ENCODE measurements around the gene ENTPD8. TPM values are rescaled to one million over a fixed set of nuclear protein-coding genes. Genes with fewer than 3 reads are reported as not detected.
A peak's percentile ranks its signal among the peaks of the same experiment; 100 is the strongest.

Gene ENTPD8
- total and polyA plus RNA-seq, 10 of the 15 experiments (the other 5 are each of a cell fraction or from before 2014, with no cell fraction given), result not detected

DNA sequence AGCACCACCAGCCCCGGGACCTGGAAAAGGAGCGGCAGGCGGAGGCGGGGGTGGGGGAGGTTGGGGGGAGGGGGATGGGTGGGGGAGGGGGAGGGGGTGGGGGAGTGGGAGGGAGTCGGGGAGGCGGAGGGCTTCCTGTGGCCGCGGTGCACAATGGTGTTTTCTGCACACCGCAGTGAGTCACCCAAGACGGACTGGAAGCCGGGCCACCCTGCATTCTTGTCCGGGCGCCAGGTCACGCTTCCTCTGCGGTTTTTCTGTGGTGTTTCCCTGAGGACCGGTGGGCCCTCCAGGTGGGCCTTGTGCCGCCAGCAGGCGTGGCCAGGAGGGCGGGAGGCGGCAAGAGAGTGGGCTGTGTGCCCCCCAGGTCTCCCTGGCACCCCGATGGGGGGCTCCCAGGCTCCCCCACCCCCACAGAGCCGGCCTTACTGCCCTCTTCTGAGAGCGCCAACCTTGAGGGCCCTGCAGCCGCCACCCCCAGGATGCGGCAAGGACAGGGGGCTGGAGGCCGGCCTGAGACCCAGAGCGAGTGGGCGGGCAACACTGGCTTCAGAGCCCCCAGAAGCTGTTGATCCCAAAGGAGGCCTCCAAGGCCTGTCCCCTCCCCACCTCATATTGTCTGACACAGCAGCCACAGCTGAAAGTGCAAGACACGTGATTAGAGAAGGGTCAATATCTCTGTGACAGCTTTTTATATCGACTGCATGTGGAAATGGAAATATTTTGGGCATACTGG, 29.3 kb downstream of the ENTPD8 start (continued):
- TF ChIP-seq, protein P1, sequence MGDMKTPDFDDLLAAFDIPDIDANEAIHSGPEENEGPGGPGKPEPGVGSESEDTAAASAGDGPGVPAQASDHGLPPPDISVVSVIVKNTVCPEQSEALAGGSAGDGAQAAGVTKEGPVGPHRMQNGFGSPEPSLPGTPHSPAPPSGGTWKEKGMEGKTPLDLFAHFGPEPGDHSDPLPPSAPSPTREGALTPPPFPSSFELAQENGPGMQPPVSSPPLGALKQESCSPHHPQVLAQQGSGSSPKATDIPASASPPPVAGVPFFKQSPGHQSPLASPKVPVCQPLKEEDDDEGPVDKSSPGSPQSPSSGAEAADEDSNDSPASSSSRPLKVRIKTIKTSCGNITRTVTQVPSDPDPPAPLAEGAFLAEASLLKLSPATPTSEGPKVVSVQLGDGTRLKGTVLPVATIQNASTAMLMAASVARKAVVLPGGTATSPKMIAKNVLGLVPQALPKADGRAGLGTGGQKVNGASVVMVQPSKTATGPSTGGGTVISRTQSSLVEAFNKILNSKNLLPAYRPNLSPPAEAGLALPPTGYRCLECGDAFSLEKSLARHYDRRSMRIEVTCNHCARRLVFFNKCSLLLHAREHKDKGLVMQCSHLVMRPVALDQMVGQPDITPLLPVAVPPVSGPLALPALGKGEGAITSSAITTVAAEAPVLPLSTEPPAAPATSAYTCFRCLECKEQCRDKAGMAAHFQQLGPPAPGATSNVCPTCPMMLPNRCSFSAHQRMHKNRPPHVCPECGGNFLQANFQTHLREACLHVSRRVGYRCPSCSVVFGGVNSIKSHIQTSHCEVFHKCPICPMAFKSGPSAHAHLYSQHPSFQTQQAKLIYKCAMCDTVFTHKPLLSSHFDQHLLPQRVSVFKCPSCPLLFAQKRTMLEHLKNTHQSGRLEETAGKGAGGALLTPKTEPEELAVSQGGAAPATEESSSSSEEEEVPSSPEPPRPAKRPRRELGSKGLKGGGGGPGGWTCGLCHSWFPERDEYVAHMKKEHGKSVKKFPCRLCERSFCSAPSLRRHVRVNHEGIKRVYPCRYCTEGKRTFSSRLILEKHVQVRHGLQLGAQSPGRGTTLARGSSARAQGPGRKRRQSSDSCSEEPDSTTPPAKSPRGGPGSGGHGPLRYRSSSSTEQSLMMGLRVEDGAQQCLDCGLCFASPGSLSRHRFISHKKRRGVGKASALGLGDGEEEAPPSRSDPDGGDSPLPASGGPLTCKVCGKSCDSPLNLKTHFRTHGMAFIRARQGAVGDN (IDR thresholded peaks at IDR 0.05), result 0 out of 2 replicates have a peak, but pooled peaks have one; percentile 30
- TF ChIP-seq EGR1 (IDR thresholded peaks at IDR 0.05; ENCODE audit: borderline replicate concordance in 1 of 2, low read depth in 2 of 2, low read length in 2 of 2), result peak in 1 of 2 experiments; percentile 51; a peak in 1 of 3 replicates
- TF ChIP-seq SMAD1 (IDR thresholded peaks at IDR 0.05; ENCODE audit: low read depth, partially characterized antibody), result no peak
- no peak for TF ChIP-seq ZNF207 (IDR thresholded peaks at IDR 0.05; ENCODE audit: borderline replicate concordance)
- no peak for TF ChIP-seq KAT2A (conservative IDR thresholded peaks at IDR 0.05; ENCODE audit: control insufficient read depth, low read depth, low read length)
- TF ChIP-seq, protein P2, sequence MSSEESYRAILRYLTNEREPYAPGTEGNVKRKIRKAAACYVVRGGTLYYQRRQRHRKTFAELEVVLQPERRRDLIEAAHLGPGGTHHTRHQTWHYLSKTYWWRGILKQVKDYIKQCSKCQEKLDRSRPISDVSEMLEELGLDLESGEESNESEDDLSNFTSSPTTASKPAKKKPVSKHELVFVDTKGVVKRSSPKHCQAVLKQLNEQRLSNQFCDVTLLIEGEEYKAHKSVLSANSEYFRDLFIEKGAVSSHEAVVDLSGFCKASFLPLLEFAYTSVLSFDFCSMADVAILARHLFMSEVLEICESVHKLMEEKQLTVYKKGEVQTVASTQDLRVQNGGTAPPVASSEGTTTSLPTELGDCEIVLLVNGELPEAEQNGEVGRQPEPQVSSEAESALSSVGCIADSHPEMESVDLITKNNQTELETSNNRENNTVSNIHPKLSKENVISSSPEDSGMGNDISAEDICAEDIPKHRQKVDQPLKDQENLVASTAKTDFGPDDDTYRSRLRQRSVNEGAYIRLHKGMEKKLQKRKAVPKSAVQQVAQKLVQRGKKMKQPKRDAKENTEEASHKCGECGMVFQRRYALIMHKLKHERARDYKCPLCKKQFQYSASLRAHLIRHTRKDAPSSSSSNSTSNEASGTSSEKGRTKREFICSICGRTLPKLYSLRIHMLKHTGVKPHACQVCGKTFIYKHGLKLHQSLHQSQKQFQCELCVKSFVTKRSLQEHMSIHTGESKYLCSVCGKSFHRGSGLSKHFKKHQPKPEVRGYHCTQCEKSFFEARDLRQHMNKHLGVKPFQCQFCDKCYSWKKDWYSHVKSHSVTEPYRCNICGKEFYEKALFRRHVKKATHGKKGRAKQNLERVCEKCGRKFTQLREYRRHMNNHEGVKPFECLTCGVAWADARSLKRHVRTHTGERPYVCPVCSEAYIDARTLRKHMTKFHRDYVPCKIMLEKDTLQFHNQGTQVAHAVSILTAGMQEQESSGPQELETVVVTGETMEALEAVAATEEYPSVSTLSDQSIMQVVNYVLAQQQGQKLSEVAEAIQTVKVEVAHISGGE (CRISPR knock-in tag; IDR thresholded peaks at IDR 0.05), result no peak
- peak; percentile 86 for TF ChIP-seq EED (IDR thresholded peaks at IDR 0.05; ENCODE audit: low read depth)
- no peak for TF ChIP-seq POU2F2 (IDR thresholded peaks at IDR 0.05; ENCODE audit: borderline replicate concordance, low read depth, low read length)
- TF ChIP-seq PAX5 (IDR thresholded peaks at IDR 0.05; ENCODE audit: borderline replicate concordance, low read depth, low read length), result peak; percentile 74; the same call in 1 of the 2 replicates
- TF ChIP-seq, protein P3, sequence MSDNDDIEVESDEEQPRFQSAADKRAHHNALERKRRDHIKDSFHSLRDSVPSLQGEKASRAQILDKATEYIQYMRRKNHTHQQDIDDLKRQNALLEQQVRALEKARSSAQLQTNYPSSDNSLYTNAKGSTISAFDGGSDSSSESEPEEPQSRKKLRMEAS (IDR thresholded peaks at IDR 0.05; ENCODE audit: low read depth, low read length), result 0 out of 2 replicates have a peak, but pooled peaks have one; percentile 24
- TF ChIP-seq FOXK2 (IDR thresholded peaks at IDR 0.05), result no peak
- 0 out of 2 replicates have a peak, but pooled peaks have one; percentile 38 for TF ChIP-seq IRF4 (IDR thresholded peaks at IDR 0.05; ENCODE audit: low read depth, low read length)
- TF ChIP-seq SP1 (IDR thresholded peaks at IDR 0.05; ENCODE audit: low read depth, low read length), result peak; percentile 27
- peak; percentile 50; the same call in 1 of the 2 replicates for TF ChIP-seq RB1 (IDR thresholded peaks at IDR 0.05; ENCODE audit: borderline replicate concordance)
- TF ChIP-seq, protein P4, sequence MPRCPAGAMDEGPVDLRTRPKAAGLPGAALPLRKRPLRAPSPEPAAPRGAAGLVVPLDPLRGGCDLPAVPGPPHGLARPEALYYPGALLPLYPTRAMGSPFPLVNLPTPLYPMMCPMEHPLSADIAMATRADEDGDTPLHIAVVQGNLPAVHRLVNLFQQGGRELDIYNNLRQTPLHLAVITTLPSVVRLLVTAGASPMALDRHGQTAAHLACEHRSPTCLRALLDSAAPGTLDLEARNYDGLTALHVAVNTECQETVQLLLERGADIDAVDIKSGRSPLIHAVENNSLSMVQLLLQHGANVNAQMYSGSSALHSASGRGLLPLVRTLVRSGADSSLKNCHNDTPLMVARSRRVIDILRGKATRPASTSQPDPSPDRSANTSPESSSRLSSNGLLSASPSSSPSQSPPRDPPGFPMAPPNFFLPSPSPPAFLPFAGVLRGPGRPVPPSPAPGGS (IDR thresholded peaks at IDR 0.05; ENCODE audit: borderline replicate concordance, insufficient read depth, low read depth, low read length, poor library complexity, severe bottlenecking), result peak; percentile 53
- TF ChIP-seq, protein P5, sequence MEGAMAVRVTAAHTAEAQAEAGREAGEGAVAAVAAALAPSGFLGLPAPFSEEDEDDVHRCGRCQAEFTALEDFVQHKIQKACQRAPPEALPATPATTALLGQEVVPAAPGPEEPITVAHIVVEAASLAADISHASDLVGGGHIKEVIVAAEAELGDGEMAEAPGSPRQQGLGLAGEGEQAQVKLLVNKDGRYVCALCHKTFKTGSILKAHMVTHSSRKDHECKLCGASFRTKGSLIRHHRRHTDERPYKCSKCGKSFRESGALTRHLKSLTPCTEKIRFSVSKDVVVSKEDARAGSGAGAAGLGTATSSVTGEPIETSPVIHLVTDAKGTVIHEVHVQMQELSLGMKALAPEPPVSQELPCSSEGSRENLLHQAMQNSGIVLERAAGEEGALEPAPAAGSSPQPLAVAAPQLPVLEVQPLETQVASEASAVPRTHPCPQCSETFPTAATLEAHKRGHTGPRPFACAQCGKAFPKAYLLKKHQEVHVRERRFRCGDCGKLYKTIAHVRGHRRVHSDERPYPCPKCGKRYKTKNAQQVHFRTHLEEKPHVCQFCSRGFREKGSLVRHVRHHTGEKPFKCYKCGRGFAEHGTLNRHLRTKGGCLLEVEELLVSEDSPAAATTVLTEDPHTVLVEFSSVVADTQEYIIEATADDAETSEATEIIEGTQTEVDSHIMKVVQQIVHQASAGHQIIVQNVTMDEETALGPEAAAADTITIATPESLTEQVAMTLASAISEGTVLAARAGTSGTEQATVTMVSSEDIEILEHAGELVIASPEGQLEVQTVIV (IDR thresholded peaks at IDR 0.05; ENCODE audit: borderline replicate concordance, partially characterized antibody), result no peak
